Adrenal gland (tissue), 12 donors: ENCODE data around the gene KAT6B. TPM values are rescaled to one million over a fixed set of nuclear protein-coding genes. Genes with fewer than 3 reads are reported as not detected.
A peak's percentile ranks its signal among the peaks of the same experiment; 100 is the strongest.
"Not testable (repeated sequence)": the region's sequence is repeated elsewhere in the genome, so short reads cannot be mapped to it uniquely, and the experiment has no call there.

Source experiments
- DNase-seq, 7 donors: peaks; one replicate each; pipeline ENCODE4 v3.0.0-alpha.2; 2019 to 2020
- H3K27ac ChIP-seq, 5 donors: fragments of 200-600 bp; sonication (generic) in 4 of 5; 1 replicate in 3 of 5; 2 replicates in 2 of 5; pipeline versions ENCODE4 v1.5.1 to v1.8.0; 2016 to 2020; ENCODE audit warnings: mild to moderate bottlenecking in 1 of 5
- H3K27me3 ChIP-seq: fragments of 200-600 bp; 2 replicates; pipeline ENCODE4 v1.8.0; 2021
- H3K36me3 ChIP-seq, 2 donors: fragments of 200-600 bp; replicated peaks in 1 of 2; 1 replicate in 1 of 2; 2 replicates in 1 of 2; pipeline versions ENCODE4 v1.5.1 to v1.8.0; 2018 to 2022
- H3K4me1 ChIP-seq, 2 donors: fragments of 200-600 bp; replicated peaks in 1 of 2; 1 replicate in 1 of 2; 2 replicates in 1 of 2; pipeline versions ENCODE4 v1.5.1 to v1.8.0; 2018 to 2021
- H3K4me3 ChIP-seq, 4 donors: fragments of 200-600 bp; sonication (generic) in 3 of 4; one replicate each; pipeline ENCODE4 v1.5.1; 2016 to 2018
- H3K9me3 ChIP-seq, 3 donors: fragments of 200-600 bp; sonication (generic) in 1 of 3; replicated peaks in 1 of 3; 1 replicate in 2 of 3; 2 replicates in 1 of 3; pipeline versions ENCODE4 v1.5.1 to v1.8.0; 2016 to 2021
- CTCF ChIP-seq, 6 experiments: fragments of 450-650 bp in 4 of 6; fragments of 200-600 bp in 2 of 6; sonication (generic) in 1 of 6; IDR thresholded peaks; 1 replicate in 5 of 6; 2 replicates in 1 of 6; pipeline versions ENCODE4 v1.5.1 to v1.8.0; 2016 to 2021; ENCODE audit warnings: antibody characterized with exemption in 6 of 6, mild to moderate bottlenecking in 2 of 6, moderate library complexity in 1 of 6
- POLR2A ChIP-seq, 2 donors: fragments of 450-650 bp; IDR thresholded peaks; one replicate each; pipeline ENCODE4 v1.6.1; 2017; ENCODE audit warnings: antibody characterized with exemption in 2 of 2, mild to moderate bottlenecking in 2 of 2, moderate library complexity in 1 of 2
- WGBS, 4 donors: extraction: QIAGEN DNeasy Blood & Tissue Kit in 2 of 4; methylation state at CpG; one replicate each; pipeline versions ENCODE4 v1.1.5 to v1.1.7; 2013 to 2017; 5-methylcytosine and 5-hydroxymethylcytosine counted together
- intact Hi-C, 2 donors: fragments of 100-400 bp; cut with DNase I; formaldehyde crosslinking; loops; one replicate each; pipeline versions ENCODE4 v1.14.1 to v1.15.0; 2022 to 2023
- polyA plus RNA-seq, 3 donors: library from polyadenylated mRNA; stranded (reverse); fragments of 200-250 nt in 2 of 3; fragments of 350-450 nt in 1 of 3; fragmentation: Illumina TruSeq in 1 of 3; extraction: RNeasy Lipid Tissue Mini Kit (QIAGEN cat#74804) in 1 of 3; gene quantifications; one replicate each; pipeline ENCODE4 v1.2.3, GENCODE V29; 2013 to 2014
- total RNA-seq, 9 donors: library from RNA; depleted of rRNA in 4 of 9; stranded (reverse); fragments of >200 nt in 4 of 9; fragments of 120-200 nt in 1 of 9; fragmentation: NEBNext Ultra II Directional in 1 of 9; extraction: Animal tissue kit (Norgen Biotek cat#: 25700) in 1 of 9; gene quantifications; one replicate each; pipeline versions ENCODE4 v1.1.0 to v1.2.4, GENCODE V29; 2013 to 2023
- donor health status: healthy with polysubstance abuse.
- donor health status: Bipolar disorder and iron deficiency.
- donor health status: DM: yes; HTN: yes; CAD: no.
- donor health status: DM: no; HTN: no; CAD: no.
- donor health status: DM: no; HTN: no; CAD: no.
- donor health status: DM: yes; HTN: yes; CAD: no.

The KAT6B gene
- total and polyA plus RNA-seq, 12 donors = 6.0 to 50.2 (median 25.8) TPM

DNA sequence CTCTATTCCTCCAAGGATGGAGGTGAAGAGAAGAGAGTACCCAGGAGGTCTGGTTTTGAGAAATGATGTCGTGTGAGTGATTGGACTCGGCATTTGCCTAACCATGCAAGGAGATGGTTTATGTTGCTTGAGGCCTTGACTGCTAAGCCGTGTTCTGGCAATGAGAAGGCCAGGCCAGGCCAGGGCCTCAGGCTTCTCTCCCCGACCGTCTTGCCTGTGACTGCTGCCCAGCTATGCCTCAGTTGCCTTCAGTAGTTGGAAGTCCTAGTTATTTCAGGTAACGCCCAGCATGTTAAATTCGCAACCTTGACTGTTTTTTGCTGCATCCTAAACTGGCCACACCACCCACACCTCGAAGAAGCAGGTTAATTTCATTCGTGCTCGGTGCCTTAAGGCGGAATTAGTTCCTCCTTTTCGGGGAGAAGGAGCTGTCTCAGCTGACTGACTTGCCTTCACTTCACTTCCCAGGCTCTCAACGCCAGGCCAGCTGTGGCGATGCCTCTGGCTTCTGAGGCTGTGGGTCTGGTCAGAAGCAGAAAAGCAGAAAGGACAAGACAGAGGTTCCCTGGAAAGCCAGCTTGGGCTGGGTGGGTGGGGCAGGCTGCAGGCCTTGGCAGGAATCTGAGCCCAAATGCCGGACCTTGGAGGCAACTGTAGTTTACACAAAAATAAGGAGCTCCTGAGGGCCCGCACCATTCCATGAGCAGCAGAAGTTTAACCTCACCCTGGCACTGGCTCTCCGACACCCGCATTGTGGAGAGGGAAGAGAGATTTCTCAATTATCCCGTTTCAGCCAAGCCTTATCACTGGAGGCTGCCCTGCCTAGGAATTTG, 223.1 kb downstream of the KAT6B start:
- no peaks in the 10 kb centered on the region for H3K4me1 ChIP-seq
- 69 to 78% (median 73%) methylated on average over 19 of the region's 19 CpGs for WGBS, 4 donors
- H3K27me3 ChIP-seq = no peaks in the 10 kb centered on the region
- intact Hi-C loops = no loop called here
- H3K4me3 ChIP-seq = no peak overlapping the region
- no peak for TF ChIP-seq CTCF (IDR thresholded peaks at IDR 0.05)
- no peak for TF ChIP-seq POLR2A (IDR thresholded peaks at IDR 0.05)
- no peaks in the 10 kb centered on the region for H3K36me3 ChIP-seq
- DNase-seq = peak in 4 of 7 donors; percentile 23 to 54 (median 38)
- H3K9me3 ChIP-seq = no peaks in the 10 kb centered on the region
- H3K27ac ChIP-seq = no peak overlapping the region

GRCh38 chr10:75050149-75050919, 223.9 kb downstream of the KAT6B start:
- Histone ChIP-seq H3K4me3 (no peak overlapping the region), H3K36me3 (no peaks in the 10 kb centered on the region), H3K9me3 (no peaks in the 10 kb centered on the region), H3K27me3 (no peaks in the 10 kb centered on the region), H3K4me1 (no peaks in the 10 kb centered on the region), H3K27ac (no peak overlapping the region)
- intact Hi-C loops = no loop called here
- no peak for TF ChIP-seq POLR2A (IDR thresholded peaks at IDR 0.05)
- WGBS, 4 donors = 85 to 90% (median 86%) methylated on average over 13 to 14 of the region's 14 CpGs
- DNase-seq = peak in 1 of 7 donors; percentile 6

- Histone ChIP-seq H3K4me1 (no peaks in the 10 kb centered on the region), H3K27ac (no peak overlapping the region), H3K27me3 (no peaks in the 10 kb centered on the region), H3K9me3 (no peaks in the 10 kb centered on the region), H3K4me3 (no peak overlapping the region), H3K36me3 (no peaks in the 10 kb centered on the region)
- 93 to 98% (median 94%) methylated on average over 5 of the region's 5 CpGs for WGBS, 4 donors
- TF ChIP-seq POLR2A (IDR thresholded peaks at IDR 0.05) = no peak
- no peak for TF ChIP-seq CTCF (IDR thresholded peaks at IDR 0.05)
- intact Hi-C loops = no loop called here
- DNase-seq = no peak
Measured at GRCh38 chr10:75051308-75051707, 224.9 kb downstream of the KAT6B start.

DNA sequence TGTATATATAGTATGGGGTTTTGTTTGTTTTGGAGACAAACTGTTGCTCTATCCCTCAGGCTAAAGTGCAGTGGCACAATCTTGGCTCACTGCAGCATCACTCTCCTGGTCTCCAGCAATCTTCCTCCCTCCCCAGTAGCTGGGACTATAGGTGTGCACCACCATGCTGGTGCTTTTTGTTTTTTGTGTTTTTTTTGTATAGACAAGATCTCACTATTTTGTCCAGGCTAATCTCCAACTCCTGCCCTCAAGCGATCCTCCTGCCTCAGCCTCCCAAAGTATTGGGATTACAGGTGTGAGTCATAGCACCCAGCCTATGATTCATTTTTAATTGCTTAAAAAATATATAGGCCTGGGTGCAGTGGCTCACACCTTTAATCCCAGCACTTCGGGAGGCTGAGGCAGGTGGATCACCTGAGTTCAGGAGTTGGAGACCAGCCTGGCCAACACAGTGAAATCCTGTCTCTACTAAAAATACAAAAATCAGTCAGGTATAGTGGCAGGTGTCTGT, 229.6 kb downstream of the KAT6B start:
- H3K27ac ChIP-seq, H3K27me3 ChIP-seq, intact Hi-C loops, H3K4me3 ChIP-seq, H3K4me1 ChIP-seq, H3K9me3 ChIP-seq, H3K36me3 ChIP-seq, DNase-seq: not testable (repeated sequence)
- 79 to 93% (median 86%) methylated on average over 2 of the region's 2 CpGs for WGBS, 4 donors

DNA sequence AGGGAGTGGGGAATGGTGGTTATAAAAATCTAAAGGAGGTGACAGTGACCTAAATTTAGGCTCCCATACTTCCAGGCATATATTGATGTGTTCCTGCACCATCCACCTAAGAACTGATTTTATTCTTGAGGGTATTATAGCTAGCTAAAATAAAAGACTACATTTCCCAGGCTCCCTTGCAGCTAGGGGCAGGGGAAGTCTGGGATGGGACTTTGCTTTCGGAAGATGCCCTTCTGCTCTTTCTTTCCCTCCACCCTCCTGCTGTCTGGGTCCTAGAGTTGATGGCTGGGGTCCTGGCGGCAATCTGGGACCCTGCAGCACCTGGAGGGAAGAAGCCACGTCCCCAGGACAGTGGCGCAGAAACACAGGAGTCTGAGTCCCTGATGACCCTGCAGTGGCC, 231.3 kb downstream of the KAT6B start:
- no peak overlapping the region for H3K27ac ChIP-seq
- no peaks in the 10 kb centered on the region for H3K27me3 ChIP-seq
- DNase-seq = no peak
- H3K9me3 ChIP-seq = no peaks in the 10 kb centered on the region
- H3K4me1 ChIP-seq = no peaks in the 10 kb centered on the region
- H3K4me3 ChIP-seq = no peak overlapping the region
- intact Hi-C loops = no loop called here
- 90 to 93% (median 91%) methylated on average over 3 to 4 of the region's 4 CpGs for WGBS, 4 donors
- TF ChIP-seq CTCF (IDR thresholded peaks at IDR 0.05) (no peak), POLR2A (IDR thresholded peaks at IDR 0.05) (no peak)
- H3K36me3 ChIP-seq = no peaks in the 10 kb centered on the region
